Cardiac fibroblast (primary cell): ENCODE results near the gene APBA2.

Source experiments
- DNase-seq, 2 donors: peaks; one replicate each; pipeline versions ENCODE4 v3.0.0 to v3.0.0-alpha.2; 2010; ENCODE audit warnings: low read depth in 2 of 2
- H3K4me3 ChIP-seq, 2 donors: replicated peaks in 1 of 2; 1 replicate in 1 of 2; 2 replicates in 1 of 2; pipeline ENCODE4 v1.5.1; 2011; ENCODE audit warnings: low read depth in 2 of 2, low read length in 2 of 2, mild to moderate bottlenecking in 2 of 2, moderate library complexity in 1 of 2
- TF ChIP-seq, protein P1 (sequence below): IDR thresholded peaks from one replicate; pipeline ENCODE4 v1.5.1; 2011; ENCODE audit warnings: low read depth, mild to moderate bottlenecking, low read length, inconsistent platforms

APBA2 gene

GRCh38 chr15:29134641-29135308, 249.0 kb downstream of the APBA2 start:
- TF ChIP-seq, protein P1, sequence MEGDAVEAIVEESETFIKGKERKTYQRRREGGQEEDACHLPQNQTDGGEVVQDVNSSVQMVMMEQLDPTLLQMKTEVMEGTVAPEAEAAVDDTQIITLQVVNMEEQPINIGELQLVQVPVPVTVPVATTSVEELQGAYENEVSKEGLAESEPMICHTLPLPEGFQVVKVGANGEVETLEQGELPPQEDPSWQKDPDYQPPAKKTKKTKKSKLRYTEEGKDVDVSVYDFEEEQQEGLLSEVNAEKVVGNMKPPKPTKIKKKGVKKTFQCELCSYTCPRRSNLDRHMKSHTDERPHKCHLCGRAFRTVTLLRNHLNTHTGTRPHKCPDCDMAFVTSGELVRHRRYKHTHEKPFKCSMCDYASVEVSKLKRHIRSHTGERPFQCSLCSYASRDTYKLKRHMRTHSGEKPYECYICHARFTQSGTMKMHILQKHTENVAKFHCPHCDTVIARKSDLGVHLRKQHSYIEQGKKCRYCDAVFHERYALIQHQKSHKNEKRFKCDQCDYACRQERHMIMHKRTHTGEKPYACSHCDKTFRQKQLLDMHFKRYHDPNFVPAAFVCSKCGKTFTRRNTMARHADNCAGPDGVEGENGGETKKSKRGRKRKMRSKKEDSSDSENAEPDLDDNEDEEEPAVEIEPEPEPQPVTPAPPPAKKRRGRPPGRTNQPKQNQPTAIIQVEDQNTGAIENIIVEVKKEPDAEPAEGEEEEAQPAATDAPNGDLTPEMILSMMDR = no peak
- H3K4me3 ChIP-seq = no peak overlapping the region
- DNase-seq = no peak

- TF ChIP-seq, protein P1 = no peak
- peak in 1 of 2 donors; percentile 15 for DNase-seq
- H3K4me3 ChIP-seq = no peak overlapping the region
Measured at GRCh38 chr15:29135309-29135657, 249.5 kb downstream of the APBA2 start.

GRCh38 chr15:29135702-29136646, 250.2 kb downstream of the APBA2 start:
- no peak for DNase-seq
- H3K4me3 ChIP-seq = no peak overlapping the region
- TF ChIP-seq, protein P1 = no peak

DNA sequence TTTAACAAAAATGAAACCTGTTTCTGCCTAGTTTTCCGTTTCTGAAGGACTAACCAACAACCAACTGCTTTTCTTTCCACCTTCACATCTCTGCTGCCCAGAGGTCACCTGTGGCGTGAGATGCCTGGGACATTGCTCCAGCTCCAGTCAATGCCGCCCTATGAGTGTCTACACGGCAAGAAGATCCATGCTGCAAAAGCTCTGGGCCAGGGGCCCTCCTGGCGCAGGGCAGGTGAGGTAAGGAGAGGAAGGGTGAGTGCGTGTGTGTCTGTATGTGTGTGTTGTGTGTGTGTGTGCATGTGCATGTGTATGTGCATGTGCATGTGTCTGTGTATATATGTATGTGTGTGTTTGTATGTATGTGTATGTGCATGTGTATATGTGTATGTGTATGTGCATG, 252.5 kb downstream of the APBA2 start:
- TF ChIP-seq, protein P1 = no peak
- DNase-seq = no peak
- no peak overlapping the region for H3K4me3 ChIP-seq

DNA sequence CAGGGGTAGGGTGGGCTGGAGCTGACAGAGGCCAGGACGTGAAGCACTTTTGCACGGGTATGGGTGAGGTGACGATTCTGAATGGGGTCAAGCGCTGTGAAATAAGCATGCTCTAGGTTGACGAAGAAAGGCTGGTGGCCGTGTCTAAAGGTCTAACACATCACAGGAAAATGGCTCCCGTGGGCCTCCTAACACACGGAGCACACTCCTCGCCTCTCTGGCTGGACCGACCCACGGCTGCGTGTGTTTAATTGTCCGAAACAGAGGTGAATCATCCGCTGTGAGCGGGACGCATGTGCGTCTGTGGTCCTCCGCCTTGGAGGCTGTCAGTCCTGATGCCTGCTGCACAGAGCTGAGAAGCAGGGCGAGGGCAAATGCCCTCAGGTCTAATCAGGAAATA, 253.3 kb downstream of the APBA2 start:
- H3K4me3 ChIP-seq = no peak overlapping the region
- no peak for DNase-seq
- TF ChIP-seq, protein P1 = no peak

DNA sequence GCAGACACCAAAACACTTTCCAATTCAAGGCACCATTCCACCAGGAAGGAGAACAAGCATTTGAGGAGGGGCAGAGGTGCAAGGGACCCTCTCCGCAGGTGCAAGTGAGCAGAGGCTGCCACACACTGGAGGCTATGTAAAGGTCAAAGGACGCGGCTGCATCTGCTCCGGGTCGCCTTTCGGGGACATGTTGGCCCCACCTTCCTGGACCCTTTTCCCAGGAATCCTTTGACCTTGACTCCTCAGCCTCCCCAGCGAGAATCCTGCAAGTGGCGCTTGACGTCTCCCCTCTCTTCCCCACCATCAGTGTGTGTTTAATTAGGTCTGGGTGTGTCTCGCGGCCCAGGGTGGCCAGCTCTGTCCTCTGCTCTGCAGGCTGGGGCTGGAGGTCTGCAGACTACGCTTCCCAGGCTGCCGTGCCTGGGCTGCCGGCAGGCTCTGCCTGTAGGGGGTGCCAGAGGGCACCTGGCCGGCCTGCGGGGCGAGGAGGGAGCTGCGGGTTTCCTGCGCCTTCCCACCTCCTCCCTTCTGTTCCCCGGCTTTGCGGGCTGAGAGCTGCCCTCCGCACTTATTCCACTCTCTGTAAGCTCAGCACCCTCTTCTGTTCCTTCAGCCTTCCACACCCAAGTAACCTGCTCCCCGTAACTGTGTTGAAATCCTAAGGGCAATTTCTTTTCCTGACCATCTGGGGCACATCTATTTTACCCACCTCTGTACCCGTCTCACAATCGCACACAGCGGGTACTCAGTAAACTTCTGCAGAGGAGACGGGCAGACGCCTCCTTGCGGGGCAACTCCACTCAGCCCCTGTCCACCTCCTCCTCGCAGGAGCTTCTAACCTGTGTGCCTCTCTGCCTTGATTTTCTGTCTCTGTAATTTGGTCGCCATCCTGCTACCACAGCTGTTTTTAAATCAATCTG, 254.0 kb downstream of the APBA2 start:
- no peak overlapping the region for H3K4me3 ChIP-seq
- DNase-seq = peak; percentile 40 to 48
- TF ChIP-seq, protein P1 = peak; percentile 92
